PC-9 (cell line): Measurements from ENCODE around the gene IL12RB1.

Experiments used
- EZH2 ChIP-seq: fragments of 200-600 bp; sonication (generic); IDR thresholded peaks from 2 replicates; pipeline ENCODE4 v1.8.0; 2017; ENCODE audit warnings: antibody characterized with exemption, low read depth
- TF ChIP-seq, protein P1 (sequence below): fragments of 200-600 bp; sonication (generic); conservative IDR thresholded peaks from 2 replicates; pipeline ENCODE4 v1.6.1; 2017; ENCODE audit warnings: mixed run types, antibody characterized with exemption, mild to moderate bottlenecking, moderate library complexity

DNA sequence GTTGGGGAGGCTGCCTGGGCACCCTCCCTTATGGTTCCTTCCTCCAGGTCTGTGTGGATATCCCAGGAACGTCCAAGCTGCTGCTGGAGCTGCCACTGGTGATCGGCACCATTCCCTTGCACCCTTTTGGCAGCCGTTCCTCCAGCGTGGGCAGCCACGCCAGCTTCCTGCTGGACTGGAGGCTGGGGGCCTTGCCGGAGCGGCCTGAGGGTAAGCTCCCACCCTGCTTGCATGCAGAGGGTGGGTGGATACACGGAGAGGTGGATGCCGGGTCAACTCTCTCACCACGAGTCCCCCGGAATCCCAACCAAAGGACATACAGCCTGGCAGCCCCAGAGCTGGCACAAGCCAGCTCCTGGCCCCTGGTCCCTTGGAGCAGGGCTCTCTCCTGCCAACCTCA lies 76.6 kb downstream of the IL12RB1 start:
- TF ChIP-seq, protein P1, sequence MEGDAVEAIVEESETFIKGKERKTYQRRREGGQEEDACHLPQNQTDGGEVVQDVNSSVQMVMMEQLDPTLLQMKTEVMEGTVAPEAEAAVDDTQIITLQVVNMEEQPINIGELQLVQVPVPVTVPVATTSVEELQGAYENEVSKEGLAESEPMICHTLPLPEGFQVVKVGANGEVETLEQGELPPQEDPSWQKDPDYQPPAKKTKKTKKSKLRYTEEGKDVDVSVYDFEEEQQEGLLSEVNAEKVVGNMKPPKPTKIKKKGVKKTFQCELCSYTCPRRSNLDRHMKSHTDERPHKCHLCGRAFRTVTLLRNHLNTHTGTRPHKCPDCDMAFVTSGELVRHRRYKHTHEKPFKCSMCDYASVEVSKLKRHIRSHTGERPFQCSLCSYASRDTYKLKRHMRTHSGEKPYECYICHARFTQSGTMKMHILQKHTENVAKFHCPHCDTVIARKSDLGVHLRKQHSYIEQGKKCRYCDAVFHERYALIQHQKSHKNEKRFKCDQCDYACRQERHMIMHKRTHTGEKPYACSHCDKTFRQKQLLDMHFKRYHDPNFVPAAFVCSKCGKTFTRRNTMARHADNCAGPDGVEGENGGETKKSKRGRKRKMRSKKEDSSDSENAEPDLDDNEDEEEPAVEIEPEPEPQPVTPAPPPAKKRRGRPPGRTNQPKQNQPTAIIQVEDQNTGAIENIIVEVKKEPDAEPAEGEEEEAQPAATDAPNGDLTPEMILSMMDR = no peak
- no peak for TF ChIP-seq EZH2
